Cardiac septum (tissue), 1 donor: Measurements from ENCODE around the gene DPH5. TPM values are rescaled to one million over a fixed set of nuclear protein-coding genes. Genes with fewer than 3 reads are reported as not detected.
"Not testable (repeated sequence)": the region's sequence is repeated elsewhere in the genome, so short reads cannot be mapped to it uniquely, and the experiment has no call there.

Experiments
- DNase-seq: peaks from one replicate; pipeline ENCODE4 v3.0.0-alpha.2; 2020; ENCODE audit warnings: low spot score
- intact Hi-C: fragments of 100-400 bp; cut with DNase I; formaldehyde crosslinking; loops from one replicate; pipeline ENCODE4 v1.14.0; 2022
- long read RNA-seq: library from polyadenylated mRNA; unstranded; transcript quantifications from one replicate; pipeline ENCODE4 v2.0.0, GENCODE V29; 2021
- total RNA-seq: library from RNA; stranded (reverse); fragmentation: NEBNext Ultra II Directional; extraction: Animal tissue kit (Norgen Biotek cat#: 25700); gene quantifications from one replicate; pipeline ENCODE4 v1.2.1, GENCODE V29; 2021
- donor health status: DM: no; HTN: no; CAD: no.

Gene DPH5, protein sequence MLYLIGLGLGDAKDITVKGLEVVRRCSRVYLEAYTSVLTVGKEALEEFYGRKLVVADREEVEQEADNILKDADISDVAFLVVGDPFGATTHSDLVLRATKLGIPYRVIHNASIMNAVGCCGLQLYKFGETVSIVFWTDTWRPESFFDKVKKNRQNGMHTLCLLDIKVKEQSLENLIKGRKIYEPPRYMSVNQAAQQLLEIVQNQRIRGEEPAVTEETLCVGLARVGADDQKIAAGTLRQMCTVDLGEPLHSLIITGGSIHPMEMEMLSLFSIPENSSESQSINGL
- total RNA-seq = 35.4 TPM
- long read RNA-seq, transcript DPH5-203 (8 exons, 1,316 nt) = major isoform, 39 of 54 reads
- long read RNA-seq, partial matches to known transcripts = 0 of 54 reads
- long read RNA-seq, other reads (novel, unspliced or antisense) = 13 of 54 reads

DNA sequence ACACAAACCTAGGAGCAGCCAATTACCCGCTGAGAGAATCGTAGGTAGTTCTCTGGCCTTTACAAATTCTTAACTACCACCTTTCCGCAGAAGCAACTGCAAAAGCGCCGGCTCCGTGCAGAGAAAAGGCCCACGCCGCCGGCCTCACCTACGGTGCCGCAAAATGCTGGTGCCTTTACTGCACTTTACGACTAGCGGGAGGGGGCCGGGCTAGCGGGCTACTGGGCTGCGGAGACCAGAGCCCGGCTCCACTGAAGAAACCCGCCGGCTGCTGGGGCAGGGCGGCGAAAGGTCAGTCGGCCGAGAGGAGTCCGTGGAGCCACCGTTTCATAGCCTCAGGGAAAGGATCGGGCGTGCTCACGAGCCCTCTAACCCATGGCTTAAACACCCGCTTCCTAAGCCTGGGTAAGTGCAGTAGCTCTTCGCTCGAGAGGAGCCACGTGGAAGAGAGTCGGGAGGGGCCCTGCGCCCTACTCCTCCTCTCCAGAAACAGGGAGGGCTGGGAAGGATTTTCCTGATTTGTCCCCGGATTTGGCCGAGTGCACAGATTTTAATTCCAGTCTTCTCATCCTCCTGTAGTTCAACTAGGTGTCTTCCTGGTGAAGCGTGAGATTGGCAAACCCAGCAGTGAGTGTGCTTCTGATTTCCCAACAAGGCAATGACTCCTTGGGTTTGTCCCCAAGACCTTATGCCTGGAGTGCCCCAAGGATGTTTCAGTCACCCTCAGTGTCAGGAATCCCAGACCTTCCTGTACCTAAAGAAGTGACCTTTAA is at the start of gene DPH5:
DPH5 (minus strand) TSS at position 128 of the 773 bp plus-strand sequence. CDS start 341 bp downstream, outside the sequence.
- DNase-seq = peak; percentile 96
- intact Hi-C loops = loop anchor here (1.0 to 5.0 kb wide), 3 partner anchors 24 to 261 kb away; no protein-coding TSS in a partner anchor

DNA sequence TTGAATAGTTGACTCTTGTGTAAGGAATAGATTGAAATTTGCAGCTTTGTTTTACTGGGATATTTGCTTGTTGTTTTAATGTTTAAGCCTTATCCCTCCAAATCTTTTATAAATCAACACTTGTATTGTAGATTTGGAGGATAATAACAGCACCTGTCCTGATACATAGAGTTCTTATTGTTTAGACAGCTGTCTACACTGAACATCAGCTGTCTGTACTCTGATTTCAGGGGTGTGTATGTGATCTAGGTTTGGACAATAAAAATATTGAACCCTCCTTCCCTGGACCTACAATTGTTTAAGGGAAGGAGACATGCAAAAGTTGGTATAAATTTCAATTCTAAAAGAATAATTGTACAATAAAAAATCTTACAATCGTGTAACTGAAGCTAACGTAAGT is 48.3 kb upstream of the DPH5 start:
- no peak for DNase-seq
- intact Hi-C loops = no loop called here

GRCh38 chr1:101071470-101071891 is 45.9 kb upstream of the DPH5 start:
- no peak for DNase-seq
- intact Hi-C loops = no loop called here

DNA sequence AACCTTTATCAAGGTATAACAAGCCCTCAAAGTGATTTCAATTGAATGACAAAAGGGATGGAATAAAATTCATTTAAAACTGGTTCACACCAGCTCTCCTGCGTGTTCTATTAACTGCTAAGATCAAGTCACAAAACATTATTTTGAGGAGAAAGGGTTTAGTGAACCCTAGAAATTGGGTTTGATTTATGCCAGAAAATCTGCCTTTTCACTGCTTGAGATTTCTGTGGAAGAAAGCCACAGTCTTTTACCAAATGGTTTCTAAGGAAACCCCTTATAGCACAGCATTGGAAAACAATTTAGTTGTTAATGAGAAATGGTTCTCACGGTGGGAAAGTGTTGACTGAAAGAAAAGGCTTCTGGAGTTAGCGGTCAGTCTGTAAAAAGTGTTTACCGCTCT is 43.6 kb upstream of the DPH5 start:
- no peak for DNase-seq
- intact Hi-C loops = no loop called here

DNA sequence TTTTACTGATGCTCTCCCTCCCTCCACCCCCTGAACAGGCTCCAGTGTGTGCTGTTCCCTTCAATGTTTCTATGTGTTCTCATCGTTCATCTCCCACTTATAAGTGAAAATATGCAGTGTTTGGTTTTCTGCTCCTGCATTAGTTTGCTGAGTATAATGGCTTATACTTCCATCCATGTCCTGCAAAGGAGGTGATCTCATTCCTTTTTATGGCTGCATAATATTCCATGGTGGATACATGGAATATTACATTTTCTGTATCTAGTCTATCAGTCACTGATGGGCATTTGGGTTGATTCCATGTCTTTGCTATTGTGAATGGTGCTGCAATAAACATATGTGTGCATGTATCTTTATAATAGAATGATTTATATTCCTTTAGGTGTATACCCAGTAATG is 41.4 kb upstream of the DPH5 start:
- DNase-seq, intact Hi-C loops: not testable (repeated sequence)

GRCh38 chr1:101066260-101066936 is 40.8 kb upstream of the DPH5 start:
- no peak for DNase-seq

DNA sequence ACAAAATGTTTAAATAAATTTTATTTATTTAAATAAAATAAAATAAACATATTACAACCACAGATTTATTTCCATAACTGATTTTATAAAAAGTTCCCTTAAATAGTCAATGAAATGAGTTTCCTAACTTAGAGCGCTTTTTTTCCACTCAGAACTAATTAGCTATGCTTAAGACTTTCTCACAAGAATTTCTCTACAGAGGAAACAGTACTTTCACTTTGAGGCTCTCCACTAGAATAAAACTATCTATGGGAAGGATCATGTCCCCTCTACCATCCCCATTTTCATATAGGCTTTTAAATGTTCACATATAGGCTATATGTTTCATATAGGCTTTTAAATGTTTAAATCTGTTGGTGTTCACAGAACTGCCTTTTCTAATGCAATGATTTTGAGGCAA is 40.0 kb upstream of the DPH5 start:
- no peak for DNase-seq
- intact Hi-C loops = no loop called here

More at GRCh38 chr1:101066260-101066936, 40.8 kb upstream of the DPH5 start:
- intact Hi-C loops = no loop called here

DNA sequence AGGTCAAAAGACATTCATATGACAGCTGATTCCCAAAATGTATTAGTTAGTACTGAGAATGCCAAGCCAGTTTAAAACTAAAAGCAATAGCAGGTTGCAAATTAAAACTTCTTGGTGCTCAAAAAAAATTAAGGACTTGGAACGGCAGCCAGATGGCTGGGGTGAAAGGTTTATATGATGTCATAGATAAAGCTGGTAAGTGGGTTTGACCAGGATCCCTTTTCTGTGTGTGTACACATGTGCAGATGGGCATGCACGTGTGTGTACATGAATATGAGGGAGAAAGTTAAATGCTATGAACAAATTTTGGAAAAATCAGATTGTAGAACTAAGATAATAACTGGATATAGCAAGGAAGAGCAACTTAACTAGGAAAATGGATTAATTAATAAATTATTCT is 39.1 kb upstream of the DPH5 start:
- no peak for DNase-seq
- intact Hi-C loops = no loop called here

DNA sequence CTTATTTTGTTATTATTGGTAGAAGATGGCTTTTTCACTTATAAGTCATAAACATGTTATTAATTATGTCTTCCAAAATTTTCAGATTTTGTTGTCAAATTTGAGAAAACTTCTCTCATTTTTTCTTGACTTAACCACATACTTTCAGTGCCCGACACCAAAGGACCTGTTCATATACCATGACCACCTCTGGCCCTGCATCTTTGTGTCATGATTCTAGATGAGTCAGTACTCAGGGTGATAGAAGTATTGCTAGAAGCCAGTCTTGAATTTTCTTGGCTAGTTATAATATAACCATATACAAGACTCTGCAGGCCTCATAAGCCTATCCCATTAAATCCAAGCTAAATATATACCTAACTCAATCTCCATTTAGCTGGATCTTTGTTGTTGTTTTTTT is 35.4 kb upstream of the DPH5 start:
- intact Hi-C loops = no loop called here
- DNase-seq = no peak

GRCh38 chr1:101059945-101060542 is 34.5 kb upstream of the DPH5 start:
- DNase-seq = no peak
- intact Hi-C loops = no loop called here

DNA sequence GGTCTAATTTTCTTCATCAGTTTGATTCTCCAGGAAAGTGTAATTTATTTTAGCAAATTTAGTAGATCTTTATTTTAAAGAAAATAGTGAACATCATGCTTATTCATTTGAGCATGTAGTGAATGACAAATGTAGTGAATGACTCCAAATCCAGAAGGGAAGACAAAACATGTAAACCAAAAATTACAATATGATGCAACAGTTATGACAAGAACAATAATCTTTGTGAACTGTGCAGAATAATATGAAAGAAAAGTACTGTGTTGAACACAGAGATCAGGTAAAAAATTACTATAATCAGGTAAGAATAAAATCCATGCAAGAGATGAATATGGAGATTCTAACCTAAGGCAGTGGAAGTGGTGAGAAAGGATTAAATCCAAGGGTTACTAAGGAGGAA is 30.0 kb upstream of the DPH5 start:
- DNase-seq = no peak
- intact Hi-C loops = no loop called here

DNA sequence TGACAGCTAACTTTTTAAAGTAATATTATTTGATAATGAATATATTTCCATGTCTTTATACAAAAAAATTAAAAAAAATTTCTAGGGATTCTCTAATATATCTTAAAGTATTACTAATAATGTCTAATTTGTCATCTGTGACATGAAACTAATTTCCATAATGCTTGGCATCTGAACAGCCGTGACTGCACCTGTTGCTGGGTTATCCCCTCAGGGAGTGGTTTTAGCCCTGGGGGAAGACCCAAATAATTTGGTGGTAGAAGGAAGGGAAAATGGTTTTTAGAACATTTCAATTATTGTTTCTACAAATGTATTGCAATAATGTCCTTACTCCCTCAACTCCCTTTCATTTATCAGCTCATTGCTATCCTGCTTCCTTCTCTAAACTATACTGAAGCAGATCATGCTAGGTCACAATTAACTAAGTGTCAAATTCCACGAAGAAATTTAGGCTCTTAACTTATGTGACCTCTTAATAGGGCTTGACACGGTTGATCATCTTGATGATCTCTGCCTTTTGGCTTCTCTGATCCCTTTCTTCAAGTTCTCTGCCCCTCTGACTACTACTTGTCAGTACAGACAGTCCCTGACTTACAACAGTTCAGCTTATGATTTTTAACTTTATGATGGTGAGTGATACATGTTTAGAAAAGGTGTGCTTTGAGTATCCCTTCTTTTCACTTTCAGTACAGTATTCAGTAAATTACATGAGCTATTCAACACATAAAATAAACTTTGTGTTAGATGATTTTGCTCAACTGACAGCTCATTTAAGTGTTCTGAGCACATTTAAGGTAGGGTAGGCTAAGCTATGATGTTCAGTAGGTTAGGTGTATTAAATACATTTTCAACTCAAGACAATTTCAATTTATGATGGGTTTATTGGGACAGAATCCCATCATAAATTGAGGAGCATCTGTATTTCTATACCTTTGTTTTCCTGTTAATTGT is 26.4 kb upstream of the DPH5 start:
- no peak for DNase-seq
- intact Hi-C loops = no loop called here

DNA sequence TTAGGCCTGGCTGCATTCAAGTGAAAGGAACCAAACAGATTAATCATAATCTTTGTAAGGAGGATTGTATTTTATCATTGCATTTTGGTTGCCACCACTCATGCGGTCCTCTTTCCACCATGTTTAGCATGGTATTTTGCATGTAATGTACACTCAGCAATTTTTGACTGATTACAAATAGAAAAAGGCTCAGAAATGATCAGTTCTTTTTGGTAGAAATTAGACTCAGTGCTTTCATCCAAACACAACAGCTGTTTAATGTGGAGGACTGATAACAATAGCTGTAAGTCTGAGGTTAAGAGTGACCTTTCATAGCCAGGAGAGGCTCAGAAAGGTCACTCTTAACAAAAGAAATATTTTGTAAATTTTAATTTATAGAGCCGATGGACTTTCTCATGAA is 25.3 kb upstream of the DPH5 start:
- intact Hi-C loops = no loop called here
- no peak for DNase-seq

GRCh38 chr1:101044749-101045148 is 19.2 kb upstream of the DPH5 start:
- intact Hi-C loops = loop anchor here (5.0 kb wide), 1 partner anchor 193 kb away; the partner anchor contains the start of gene S1PR1
- DNase-seq = no peak

GRCh38 chr1:101044259-101044658 is 18.7 kb upstream of the DPH5 start:
- intact Hi-C loops = loop anchor here (5.0 kb wide), 1 partner anchor 193 kb away; the partner anchor contains the start of gene S1PR1
- DNase-seq = no peak

GRCh38 chr1:101043776-101044175 is 18.2 kb upstream of the DPH5 start:
- DNase-seq = no peak
- intact Hi-C loops = loop anchor here (5.0 kb wide), 1 partner anchor 194 kb away; the partner anchor contains the start of gene S1PR1

DNA sequence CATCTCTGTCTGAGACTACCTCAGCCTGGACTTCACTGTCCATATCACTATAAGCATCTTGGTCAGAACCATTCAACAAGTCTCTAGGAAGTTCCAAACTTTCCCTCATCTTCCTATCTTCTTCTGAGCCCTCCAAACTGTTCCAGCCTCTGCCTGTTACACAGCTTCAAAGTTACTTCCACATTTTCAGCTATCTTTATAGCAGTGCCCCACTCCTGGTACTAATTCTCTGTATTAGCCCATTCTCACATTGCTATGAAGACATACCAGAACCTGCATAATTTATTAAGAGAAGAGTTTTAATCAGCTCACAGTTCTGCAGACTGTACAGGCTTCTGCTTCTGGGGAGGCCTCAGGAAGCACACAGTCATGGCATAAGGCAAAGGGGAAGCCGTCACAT is 15.7 kb upstream of the DPH5 start:
- intact Hi-C loops = loop anchor here (5.0 kb wide), 1 partner anchor 196 kb away; the partner anchor contains the start of gene S1PR1
- DNase-seq = no peak

DNA sequence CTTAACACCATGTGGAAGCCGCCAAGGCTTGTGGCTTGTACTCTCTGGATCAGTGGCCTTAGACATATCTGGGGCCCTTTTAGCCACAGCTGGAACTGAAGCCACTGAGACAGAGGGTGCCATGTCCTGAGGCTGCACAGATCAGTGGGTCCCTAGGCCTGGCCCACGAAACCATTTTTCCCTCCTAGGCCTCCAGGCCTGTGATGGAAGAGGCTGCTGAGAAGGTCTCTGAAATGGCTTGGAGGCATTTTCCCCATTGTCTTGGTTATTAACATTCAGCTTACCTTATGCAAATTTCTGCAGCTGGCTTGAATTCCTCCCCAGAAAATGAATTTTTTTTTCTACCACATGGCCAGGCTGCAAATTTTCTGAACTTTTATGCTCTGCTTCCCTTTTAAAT is 15.1 kb upstream of the DPH5 start:
- DNase-seq = no peak
- intact Hi-C loops = loop anchor here (5.0 kb wide), 1 partner anchor 197 kb away; the partner anchor contains the start of gene S1PR1
